ENCODE measurements around the gene F8A2.
"Not testable (repeated sequence)": the region's sequence is repeated elsewhere in the genome, so short reads cannot be mapped to it uniquely, and the experiment has no call there.

- TF ChIP-seq CTCF (conservative IDR thresholded peaks at IDR 0.05); ZFX (IDR thresholded peaks at IDR 0.05): not testable (repeated sequence)
Observed at GRCh38 chrX:155373777-155374458, 8.0 kb upstream of the F8A2 start.

Measured in C4-2B (cell line).